ENCODE data around the gene BEX4. TPM values are rescaled to one million over a fixed set of nuclear protein-coding genes. Genes with fewer than 3 reads are reported as not detected.
A peak's percentile ranks its signal among the peaks of the same experiment; 100 is the strongest.
"Not testable (repeated sequence)": the region's sequence is repeated elsewhere in the genome, so short reads cannot be mapped to it uniquely, and the experiment has no call there.

BEX4 gene
- total RNA-seq, 1 donor from 2014 or later, result 1.8 TPM

DNA sequence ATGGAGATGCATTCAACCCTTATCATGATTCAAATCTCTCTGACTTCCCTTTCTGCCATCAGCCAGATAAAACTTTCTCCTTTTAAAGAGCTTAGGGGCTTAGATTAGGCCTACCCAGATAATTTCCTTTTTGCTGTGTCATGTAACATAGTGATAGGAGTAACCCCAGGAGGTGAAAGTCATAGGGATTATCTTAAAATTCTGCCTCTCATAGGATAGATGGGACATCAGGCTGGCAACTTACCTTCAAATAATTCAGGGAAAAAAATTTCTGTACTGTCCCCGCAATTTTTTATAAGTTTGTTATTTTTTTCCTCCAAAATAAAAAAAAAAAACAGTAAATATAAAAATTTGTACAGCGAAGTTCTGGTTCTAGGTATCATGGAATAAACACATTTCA lies 20.7 kb downstream of the BEX4 start:
- DNase-seq (ENCODE audit: low spot score); ATAC-seq: not testable (repeated sequence)

DNA sequence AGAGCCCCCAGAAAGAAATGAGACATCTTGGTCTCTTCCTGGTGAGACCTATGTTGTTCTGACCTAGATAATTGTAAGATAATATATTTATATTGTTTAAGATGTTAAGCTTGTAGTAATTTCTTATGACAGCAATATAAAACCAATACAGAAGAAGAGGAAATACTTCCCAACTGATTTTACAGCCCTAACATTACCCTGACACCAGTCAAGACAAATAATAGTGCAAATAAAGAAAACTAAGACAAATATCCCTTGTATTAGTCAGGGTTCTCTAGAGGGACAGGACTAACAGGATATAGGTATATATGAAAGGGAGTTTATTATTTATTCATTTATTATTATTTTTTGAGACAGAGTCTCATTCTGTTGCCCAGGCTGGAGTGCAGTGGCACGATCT lies 21.4 kb downstream of the BEX4 start:
- DNase-seq (ENCODE audit: low spot score), result no peak
- ATAC-seq, result no peak

DNA sequence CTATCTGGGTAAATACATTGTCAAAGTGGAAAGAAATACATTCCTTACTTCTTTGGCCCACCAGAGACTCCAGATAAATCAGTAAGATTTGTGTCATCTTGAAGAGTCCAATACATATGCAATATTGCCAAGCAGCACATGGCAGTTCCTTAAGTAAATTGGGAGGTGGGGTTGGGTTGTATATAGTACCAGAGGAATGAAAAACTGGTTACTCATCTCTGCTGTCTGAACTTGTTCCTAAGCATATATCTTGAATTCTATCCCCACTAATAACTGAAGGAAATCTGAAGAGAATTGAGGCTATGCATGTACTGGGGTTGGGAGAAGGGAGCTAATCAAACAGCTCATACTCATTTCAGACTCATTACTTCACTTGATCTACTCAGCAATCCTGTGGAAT lies 25.2 kb downstream of the BEX4 start:
- DNase-seq (ENCODE audit: low spot score) (no peak), ATAC-seq (no peak)

DNA sequence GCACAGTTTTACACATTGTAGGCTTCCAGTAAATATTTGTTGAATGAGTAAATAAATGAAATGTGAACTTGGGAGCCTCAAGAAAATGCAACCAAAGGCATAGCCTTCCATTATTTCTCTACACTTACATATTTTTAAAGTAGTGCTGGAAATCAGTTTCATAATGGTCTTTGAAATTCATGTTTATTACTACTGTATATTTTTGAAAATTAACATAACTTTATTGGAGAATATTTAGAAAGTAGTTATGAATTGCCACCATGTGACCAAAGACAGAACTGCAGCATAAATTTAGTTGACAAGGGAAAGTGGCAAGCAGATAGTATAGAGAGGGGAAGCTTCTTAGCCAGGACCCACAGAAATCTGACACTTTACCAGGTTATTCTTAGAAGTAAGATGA lies 33.6 kb downstream of the BEX4 start:
- no peak for DNase-seq (ENCODE audit: low spot score)
- ATAC-seq, result no peak

DNA sequence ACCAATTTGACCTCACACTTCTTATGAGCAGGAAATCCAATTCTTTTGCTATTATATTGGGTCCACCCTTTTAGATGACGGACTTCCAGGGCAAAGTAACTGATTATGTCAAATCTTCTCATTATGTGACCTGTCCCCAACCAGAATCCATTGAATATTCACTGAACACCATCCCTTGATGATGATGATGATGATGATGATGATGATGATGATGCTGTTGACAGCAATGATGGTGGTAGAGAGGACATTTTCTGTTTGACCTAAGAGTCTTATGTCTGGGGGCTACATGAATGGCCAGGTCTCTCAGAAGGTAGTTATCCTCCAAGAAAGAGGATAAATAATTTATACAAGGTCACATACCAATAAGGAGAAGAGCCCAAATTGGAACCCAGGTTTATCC lies 34.9 kb downstream of the BEX4 start:
- DNase-seq (ENCODE audit: low spot score) (no peak), ATAC-seq (no peak)

DNA sequence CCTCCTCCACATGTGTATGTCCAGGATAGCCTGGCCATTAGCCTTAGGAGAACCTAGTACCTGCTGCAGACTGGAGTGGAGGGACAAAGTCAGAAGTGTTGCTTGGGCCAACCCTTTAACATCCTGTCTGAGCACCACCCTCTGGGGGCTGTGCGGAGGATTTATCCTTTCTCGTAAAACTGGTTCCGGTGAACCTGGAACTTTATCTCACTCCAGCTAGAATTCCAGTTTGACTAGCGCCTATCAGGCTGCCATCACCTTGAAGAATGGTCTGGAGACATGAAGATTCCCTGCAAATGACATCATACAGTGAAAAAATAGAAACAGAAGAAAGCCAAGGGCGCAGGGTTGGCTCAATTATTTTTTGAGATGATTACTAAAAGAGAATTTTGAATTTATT lies 36.1 kb downstream of the BEX4 start:
- DNase-seq (ENCODE audit: low spot score) (no peak), ATAC-seq (no peak)

DNA sequence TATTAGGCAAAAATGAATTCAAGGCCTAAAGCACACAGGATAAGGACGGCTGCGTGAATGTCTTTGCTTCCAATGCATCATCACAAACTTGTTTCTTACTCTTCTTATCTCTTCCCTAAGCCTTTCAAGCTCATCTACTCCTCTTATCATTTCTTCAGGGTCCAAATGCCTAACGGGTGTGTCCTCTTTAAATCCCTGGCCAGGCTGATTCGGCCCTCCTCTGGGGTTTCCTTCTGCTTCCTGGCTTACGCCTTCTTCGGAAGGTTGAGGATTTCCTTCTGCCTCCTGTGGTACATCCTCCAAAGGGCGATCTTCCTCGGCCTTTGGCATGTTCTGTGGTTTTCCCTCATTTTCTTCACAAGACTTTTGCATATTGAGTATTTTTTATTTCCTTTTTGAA lies 38.7 kb downstream of the BEX4 start:
- ATAC-seq, result no peak
- no peak for DNase-seq (ENCODE audit: low spot score)

DNA sequence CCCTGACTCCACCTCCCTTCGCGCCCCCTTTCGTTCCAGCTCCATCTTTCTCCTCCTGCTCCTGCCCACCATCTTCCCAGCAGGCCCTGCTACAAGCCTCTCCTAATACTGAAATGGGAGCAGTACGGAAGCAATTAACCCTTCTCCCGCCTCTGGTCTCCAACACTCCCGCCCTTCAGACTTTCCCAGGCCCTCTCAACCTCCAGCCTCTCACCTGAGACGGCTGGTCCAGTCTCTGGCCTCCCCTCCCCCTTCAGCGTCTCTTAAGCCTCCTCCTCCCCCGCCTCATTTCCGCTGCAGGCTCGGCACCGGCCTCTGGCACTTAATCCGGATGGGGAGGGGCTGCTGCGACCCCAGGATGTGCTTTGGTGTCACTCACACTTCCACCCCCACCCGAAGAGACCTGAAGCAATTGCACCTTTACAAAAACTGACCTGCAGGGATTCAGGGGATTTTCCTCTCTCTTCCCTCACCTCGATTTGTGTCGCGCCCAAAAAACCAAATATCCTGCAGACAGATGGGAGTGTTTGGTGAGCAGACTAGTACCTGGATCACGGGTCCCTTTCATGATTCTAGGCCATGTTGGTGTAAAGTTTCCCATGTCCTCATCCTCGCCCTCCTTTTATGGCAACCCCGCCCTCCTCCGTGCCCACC lies 39.4 kb downstream of the BEX4 start:
- ATAC-seq (peak; percentile 67), DNase-seq (ENCODE audit: low spot score) (peak; percentile 45)

DNA sequence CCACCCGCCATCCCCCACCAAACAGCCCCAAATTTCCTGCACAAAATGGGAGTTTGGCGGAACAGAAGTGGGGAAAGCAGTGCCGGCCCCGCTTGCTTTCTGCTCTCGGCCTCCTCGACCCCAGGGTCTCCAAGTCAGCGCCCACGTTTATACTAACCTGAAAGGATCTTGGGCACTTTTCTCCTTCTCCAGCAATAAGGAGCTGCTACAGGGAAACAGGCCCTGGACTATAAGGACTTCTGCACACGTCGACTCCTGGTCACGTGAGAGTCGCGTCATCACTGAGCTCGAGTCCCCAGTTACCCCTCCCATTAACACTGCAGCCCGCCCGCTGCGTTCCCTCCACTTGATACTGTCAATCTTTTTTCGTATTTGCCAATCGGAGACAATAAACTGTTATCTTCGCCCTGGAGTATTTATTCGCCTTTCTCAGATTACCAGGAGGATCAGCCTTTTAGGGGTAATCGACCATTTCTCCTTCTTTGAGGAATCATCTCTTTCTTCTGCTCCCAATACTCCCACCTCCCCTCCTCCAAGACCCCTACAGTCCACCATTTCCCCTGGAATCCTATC lies 40.1 kb downstream of the BEX4 start, which contains the start of gene TCEAL8:
TSS of gene TCEAL8 (minus strand) at position 235 of the 573 bp plus-strand sequence. CDS start 1,176 bp downstream, outside the sequence.
- ATAC-seq (peak; percentile 98), DNase-seq (ENCODE audit: low spot score) (peak; percentile 74)

DNA sequence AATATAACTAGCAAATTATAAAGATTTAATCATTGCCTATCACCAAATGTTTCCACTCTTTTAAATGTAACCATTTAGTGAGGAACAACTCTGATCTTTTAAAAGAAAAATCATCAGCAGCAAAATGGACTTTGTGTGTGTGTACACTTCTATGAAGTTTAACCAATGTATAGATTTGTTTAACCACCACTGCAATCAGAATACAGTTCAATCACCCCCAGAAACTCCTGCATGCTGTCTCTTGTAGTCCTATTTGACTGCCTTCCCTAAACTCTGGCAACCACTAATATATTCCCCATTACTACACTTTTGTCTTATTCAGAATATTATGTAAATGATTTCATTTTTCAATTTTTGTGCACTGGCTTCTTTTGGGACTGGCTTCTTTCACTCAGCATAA lies 41.7 kb downstream of the BEX4 start:
- DNase-seq (ENCODE audit: low spot score), result no peak
- no peak for ATAC-seq

DNA sequence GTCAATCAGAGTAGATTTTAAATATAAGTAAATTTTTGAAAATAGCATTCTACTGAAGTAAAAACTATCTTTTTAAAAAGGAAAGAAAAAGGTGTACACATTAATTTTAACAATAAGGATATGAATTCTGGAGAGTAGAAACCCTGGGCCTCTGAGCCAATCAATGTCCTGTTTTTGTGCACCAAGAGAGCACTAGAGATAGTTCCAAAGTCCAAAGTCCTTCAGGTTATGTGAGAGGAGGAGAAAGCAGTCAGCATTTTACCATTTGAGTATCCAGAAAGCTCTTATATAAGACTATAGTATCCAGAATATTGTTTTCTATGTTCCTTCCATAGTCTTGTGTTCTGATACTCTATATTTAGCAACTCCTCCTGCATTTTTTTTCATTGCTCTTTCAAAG lies 43.4 kb downstream of the BEX4 start:
- DNase-seq (ENCODE audit: low spot score) (no peak), ATAC-seq (peak; percentile 39)

Other genes with a start within 250 kb of the BEX4 start
- gene BEX1, start 150.9 kb upstream of the BEX4 start, total RNA-seq, result 0.43 TPM
- gene NXF3, start 122.0 kb upstream of the BEX4 start, total RNA-seq, result 1.3 TPM
- 8.5 TPM for gene TCEAL8, start 40.0 kb downstream of the BEX4 start, total RNA-seq
- gene TCEAL5, start 61.6 kb downstream of the BEX4 start, total RNA-seq, result not detected
- 0.48 TPM for gene BEX2, start 95.9 kb downstream of the BEX4 start, total RNA-seq
- gene TCEAL7, start 115.1 kb downstream of the BEX4 start, total RNA-seq, result 0.28 TPM
- 4.0 TPM for gene TCEAL9, start 141.4 kb downstream of the BEX4 start, total RNA-seq
- gene BEX3, start 161.4 kb downstream of the BEX4 start, total RNA-seq, result 23.7 TPM